Liver (tissue), 9 donors: ENCODE data around the gene MKNK2. TPM values are rescaled to one million over a fixed set of nuclear protein-coding genes. Genes with fewer than 3 reads are reported as not detected.

Experiments
- DNase-seq: peaks from one replicate; pipeline ENCODE4 v3.0.0-alpha.2; 2017; ENCODE audit warnings: low spot score
- H3K27ac ChIP-seq, 2 donors: one replicate each; pipeline ENCODE4 v1.7.0; 2013; ENCODE audit warnings: inconsistent platforms in 2 of 2, low read length in 2 of 2, control low read depth in 1 of 2, low read depth in 1 of 2, mild to moderate bottlenecking in 1 of 2
- H3K27me3 ChIP-seq, 4 donors: one replicate each; pipeline versions ENCODE4 v1.6.1 to v1.7.0; 2013; ENCODE audit warnings: low read length in 3 of 4, inconsistent platforms in 1 of 4, mild to moderate bottlenecking in 1 of 4, moderate library complexity in 1 of 4; ENCODE audit not compliant: control insufficient read depth in 4 of 4, insufficient read depth in 4 of 4
- H3K36me3 ChIP-seq, 4 donors: one replicate each; pipeline versions ENCODE4 v1.6.1 to v1.7.0; 2013; ENCODE audit warnings: low read length in 3 of 4, mild to moderate bottlenecking in 3 of 4, low read depth in 1 of 4, moderate library complexity in 1 of 4; ENCODE audit not compliant: control insufficient read depth in 4 of 4, insufficient read depth in 3 of 4
- H3K4me1 ChIP-seq, 4 donors: one replicate each; pipeline versions ENCODE4 v1.6.1 to v1.7.0; 2013; ENCODE audit warnings: low read length in 3 of 4, mild to moderate bottlenecking in 3 of 4, moderate library complexity in 1 of 4; ENCODE audit not compliant: control insufficient read depth in 4 of 4, insufficient read depth in 4 of 4
- H3K4me3 ChIP-seq, 3 donors: one replicate each; pipeline versions ENCODE4 v1.6.1 to v1.7.0; 2013; ENCODE audit warnings: low read length in 3 of 3, control low read depth in 1 of 3, low read depth in 1 of 3, mild to moderate bottlenecking in 1 of 3
- H3K9ac ChIP-seq, 2 donors: one replicate each; pipeline ENCODE4 v1.7.0; 2013; ENCODE audit warnings: low read length in 2 of 2, mild to moderate bottlenecking in 2 of 2, moderate library complexity in 2 of 2, control low read depth in 1 of 2, low read depth in 1 of 2
- H3K9me3 ChIP-seq, 4 donors: one replicate each; pipeline versions ENCODE4 v1.6.1 to v1.7.0; 2013; ENCODE audit warnings: low read length in 3 of 4; ENCODE audit not compliant: control insufficient read depth in 4 of 4
- CTCF ChIP-seq: fragments of 150-350 bp; IDR thresholded peaks from 2 replicates; pipeline ENCODE4 v1.5.1; 2017; ENCODE audit warnings: improper control_type of control experiment, low read depth, low read length; ENCODE audit not compliant: missing input control
- EGR1 ChIP-seq, 2 donors: IDR thresholded peaks; 2 replicates each; pipeline ENCODE4 v1.6.1; 2016 to 2018; ENCODE audit warnings: antibody characterized with exemption in 2 of 2, low read depth in 2 of 2
- FOXA1 ChIP-seq: IDR thresholded peaks from 2 replicates; pipeline ENCODE4 v1.6.1; 2016; ENCODE audit warnings: antibody characterized with exemption
- FOXA2 ChIP-seq: IDR thresholded peaks from 2 replicates; pipeline ENCODE4 v1.6.1; 2016; ENCODE audit warnings: antibody characterized with exemption
- GABPA ChIP-seq, 2 donors: IDR thresholded peaks in 1 of 2; conservative IDR thresholded peaks in 1 of 2; 2 replicates each; pipeline ENCODE4 v1.6.1; 2016; ENCODE audit warnings: antibody characterized with exemption in 2 of 2, mild to moderate bottlenecking in 1 of 2, moderate library complexity in 1 of 2
- HNF4A ChIP-seq, 2 donors: conservative IDR thresholded peaks; 2 replicates each; pipeline ENCODE4 v1.6.1; 2016; ENCODE audit warnings: antibody characterized with exemption in 2 of 2, mild to moderate bottlenecking in 2 of 2
- HNF4G ChIP-seq: IDR thresholded peaks from 2 replicates; pipeline ENCODE4 v1.6.1; 2016; ENCODE audit warnings: antibody characterized with exemption
- JUND ChIP-seq, 2 donors: IDR thresholded peaks; 2 replicates each; pipeline ENCODE4 v1.6.1; 2016; ENCODE audit warnings: antibody characterized with exemption in 2 of 2
- NR2F2 ChIP-seq: IDR thresholded peaks from 2 replicates; pipeline ENCODE4 v1.6.1; 2016; ENCODE audit warnings: antibody characterized with exemption
- RAD21 ChIP-seq, 2 donors: IDR thresholded peaks; 2 replicates each; pipeline ENCODE4 v1.6.1; 2016; ENCODE audit warnings: antibody characterized with exemption in 2 of 2, mild to moderate bottlenecking in 2 of 2
- RXRA ChIP-seq, 2 donors: IDR thresholded peaks; 2 replicates each; pipeline ENCODE4 v1.6.1; 2017 to 2018; ENCODE audit warnings: antibody characterized with exemption in 2 of 2, mild to moderate bottlenecking in 1 of 2
- SP1 ChIP-seq: IDR thresholded peaks from 2 replicates; pipeline ENCODE4 v1.6.1; 2018; ENCODE audit warnings: antibody characterized with exemption, mild to moderate bottlenecking
- TAF1 ChIP-seq: conservative IDR thresholded peaks from 2 replicates; pipeline ENCODE4 v1.6.1; 2016; ENCODE audit warnings: antibody characterized with exemption, mild to moderate bottlenecking
- WGBS: extraction: QIAGEN DNeasy Blood & Tissue Kit; methylation state at CpG from one replicate; pipeline ENCODE4 v1.1.7; 2013; 5-methylcytosine and 5-hydroxymethylcytosine counted together
- polyA plus RNA-seq, 2 donors: library from polyadenylated mRNA; stranded (reverse) in 1 of 2; unstranded in 1 of 2; fragments of 200-250 nt in 1 of 2; fragments of >200 nt in 1 of 2; fragmentation: Nextera tagmentation in 1 of 2; extraction: Ambion mirVana in 1 of 2; gene quantifications; one replicate each; pipeline versions ENCODE4 v1.2.1 to v1.2.3, GENCODE V29; 2013 to 2015
- total RNA-seq, 2 donors: library from RNA; depleted of rRNA; stranded (reverse); fragments of >200 nt; gene quantifications; one replicate each; pipeline ENCODE4 v1.2.3, GENCODE V29; 2014
- TF ChIP-seq, protein P1 (sequence below): IDR thresholded peaks from 2 replicates; pipeline ENCODE4 v1.6.1; 2016; ENCODE audit warnings: antibody characterized with exemption
- TF ChIP-seq, protein P2 (sequence below): IDR thresholded peaks from 2 replicates; pipeline ENCODE4 v1.6.1; 2016; ENCODE audit warnings: antibody characterized with exemption, mild to moderate bottlenecking
- TF ChIP-seq, protein P3 (sequence below): IDR thresholded peaks from 2 replicates; pipeline ENCODE4 v1.6.1; 2016; ENCODE audit warnings: antibody characterized with exemption
- TF ChIP-seq, protein P4 (sequence below): IDR thresholded peaks from 2 replicates; pipeline ENCODE4 v1.6.1; 2016; ENCODE audit warnings: antibody characterized with exemption
- donor health status: healthy.
- donor health status: healthy.
- donor health status: healthy.
- donor health status: healthy.
- donor health status: healthy.

MKNK2 gene
- total and polyA plus RNA-seq, 4 donors = 24.7 to 105 (median 46.4) TPM

DNA sequence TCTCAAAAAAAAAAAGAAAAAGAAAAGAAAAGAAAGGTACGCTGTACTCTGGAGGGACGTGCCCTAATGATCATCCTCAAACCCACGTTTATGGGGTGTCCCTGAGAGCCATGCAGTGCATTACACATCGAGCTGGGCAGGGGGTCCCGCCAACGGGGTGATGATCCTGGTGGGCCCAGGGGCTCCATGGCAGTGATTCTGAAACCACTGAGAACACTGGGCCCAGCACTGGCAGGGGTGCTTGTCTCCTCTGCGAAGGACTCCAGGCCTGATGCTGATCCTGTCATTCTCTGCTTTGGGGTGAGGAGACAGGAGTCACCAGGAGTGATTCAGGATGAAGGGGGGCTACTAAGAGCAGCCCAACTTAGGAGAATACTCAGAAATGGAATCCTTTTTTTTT, 26.4 kb upstream of the MKNK2 start:
- Histone ChIP-seq H3K9me3 (no peaks in the 10 kb centered on the region), H3K27me3 (no peaks in the 10 kb centered on the region), H3K9ac (no peak overlapping the region), H3K4me3 (no peak overlapping the region), H3K36me3 (peaks cover 10 to 54% (median 25%) of the 10 kb centered on the region in 4 donors), H3K27ac (no peak overlapping the region), H3K4me1 (no peaks in the 10 kb centered on the region)
- TF ChIP-seq, protein P1, sequence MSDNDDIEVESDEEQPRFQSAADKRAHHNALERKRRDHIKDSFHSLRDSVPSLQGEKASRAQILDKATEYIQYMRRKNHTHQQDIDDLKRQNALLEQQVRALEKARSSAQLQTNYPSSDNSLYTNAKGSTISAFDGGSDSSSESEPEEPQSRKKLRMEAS = no peak
- no peak for TF ChIP-seq GABPA (IDR thresholded peaks at IDR 0.05 in 1 of 2, conservative IDR thresholded peaks at IDR 0.05 in 1 of 2)
- TF ChIP-seq RAD21 (IDR thresholded peaks at IDR 0.05) = no peak
- TF ChIP-seq FOXA2 = no peak
- WGBS = 94% methylated on average over 7 of the region's 7 CpGs
- DNase-seq = no peak

- Histone ChIP-seq H3K27ac (no peak overlapping the region), H3K9me3 (no peaks in the 10 kb centered on the region), H3K9ac (no peak overlapping the region), H3K4me1 (no peaks in the 10 kb centered on the region), H3K4me3 (no peak overlapping the region), H3K36me3 (peaks cover 12 to 59% (median 28%) of the 10 kb centered on the region in 4 donors), H3K27me3 (no peaks in the 10 kb centered on the region)
- 98% methylated on average over 32 of the region's 32 CpGs for WGBS
- DNase-seq = no peak
- TF ChIP-seq CTCF (no peak), FOXA2 (no peak), RXRA (IDR thresholded peaks at IDR 0.05) (no peak), FOXA1 (no peak), TAF1 (no peak), HNF4G (no peak), SP1 (no peak), EGR1 (IDR thresholded peaks at IDR 0.05; ENCODE audit: low read depth in 2 of 2) (no peak), RAD21 (IDR thresholded peaks at IDR 0.05) (no peak), HNF4A (conservative IDR thresholded peaks at IDR 0.05) (no peak), JUND (IDR thresholded peaks at IDR 0.05) (no peak), NR2F2 (no peak)
- TF ChIP-seq, protein P2, sequence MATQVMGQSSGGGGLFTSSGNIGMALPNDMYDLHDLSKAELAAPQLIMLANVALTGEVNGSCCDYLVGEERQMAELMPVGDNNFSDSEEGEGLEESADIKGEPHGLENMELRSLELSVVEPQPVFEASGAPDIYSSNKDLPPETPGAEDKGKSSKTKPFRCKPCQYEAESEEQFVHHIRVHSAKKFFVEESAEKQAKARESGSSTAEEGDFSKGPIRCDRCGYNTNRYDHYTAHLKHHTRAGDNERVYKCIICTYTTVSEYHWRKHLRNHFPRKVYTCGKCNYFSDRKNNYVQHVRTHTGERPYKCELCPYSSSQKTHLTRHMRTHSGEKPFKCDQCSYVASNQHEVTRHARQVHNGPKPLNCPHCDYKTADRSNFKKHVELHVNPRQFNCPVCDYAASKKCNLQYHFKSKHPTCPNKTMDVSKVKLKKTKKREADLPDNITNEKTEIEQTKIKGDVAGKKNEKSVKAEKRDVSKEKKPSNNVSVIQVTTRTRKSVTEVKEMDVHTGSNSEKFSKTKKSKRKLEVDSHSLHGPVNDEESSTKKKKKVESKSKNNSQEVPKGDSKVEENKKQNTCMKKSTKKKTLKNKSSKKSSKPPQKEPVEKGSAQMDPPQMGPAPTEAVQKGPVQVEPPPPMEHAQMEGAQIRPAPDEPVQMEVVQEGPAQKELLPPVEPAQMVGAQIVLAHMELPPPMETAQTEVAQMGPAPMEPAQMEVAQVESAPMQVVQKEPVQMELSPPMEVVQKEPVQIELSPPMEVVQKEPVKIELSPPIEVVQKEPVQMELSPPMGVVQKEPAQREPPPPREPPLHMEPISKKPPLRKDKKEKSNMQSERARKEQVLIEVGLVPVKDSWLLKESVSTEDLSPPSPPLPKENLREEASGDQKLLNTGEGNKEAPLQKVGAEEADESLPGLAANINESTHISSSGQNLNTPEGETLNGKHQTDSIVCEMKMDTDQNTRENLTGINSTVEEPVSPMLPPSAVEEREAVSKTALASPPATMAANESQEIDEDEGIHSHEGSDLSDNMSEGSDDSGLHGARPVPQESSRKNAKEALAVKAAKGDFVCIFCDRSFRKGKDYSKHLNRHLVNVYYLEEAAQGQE = no peak
- TF ChIP-seq, protein P3, sequence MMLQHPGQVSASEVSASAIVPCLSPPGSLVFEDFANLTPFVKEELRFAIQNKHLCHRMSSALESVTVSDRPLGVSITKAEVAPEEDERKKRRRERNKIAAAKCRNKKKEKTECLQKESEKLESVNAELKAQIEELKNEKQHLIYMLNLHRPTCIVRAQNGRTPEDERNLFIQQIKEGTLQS = no peak
- TF ChIP-seq, protein P4, sequence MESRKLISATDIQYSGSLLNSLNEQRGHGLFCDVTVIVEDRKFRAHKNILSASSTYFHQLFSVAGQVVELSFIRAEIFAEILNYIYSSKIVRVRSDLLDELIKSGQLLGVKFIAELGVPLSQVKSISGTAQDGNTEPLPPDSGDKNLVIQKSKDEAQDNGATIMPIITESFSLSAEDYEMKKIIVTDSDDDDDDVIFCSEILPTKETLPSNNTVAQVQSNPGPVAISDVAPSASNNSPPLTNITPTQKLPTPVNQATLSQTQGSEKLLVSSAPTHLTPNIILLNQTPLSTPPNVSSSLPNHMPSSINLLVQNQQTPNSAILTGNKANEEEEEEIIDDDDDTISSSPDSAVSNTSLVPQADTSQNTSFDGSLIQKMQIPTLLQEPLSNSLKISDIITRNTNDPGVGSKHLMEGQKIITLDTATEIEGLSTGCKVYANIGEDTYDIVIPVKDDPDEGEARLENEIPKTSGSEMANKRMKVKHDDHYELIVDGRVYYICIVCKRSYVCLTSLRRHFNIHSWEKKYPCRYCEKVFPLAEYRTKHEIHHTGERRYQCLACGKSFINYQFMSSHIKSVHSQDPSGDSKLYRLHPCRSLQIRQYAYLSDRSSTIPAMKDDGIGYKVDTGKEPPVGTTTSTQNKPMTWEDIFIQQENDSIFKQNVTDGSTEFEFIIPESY = no peak
- TF ChIP-seq, protein P1 = no peak
Measured at GRCh38 chr19:2076526-2076944, 25.5 kb upstream of the MKNK2 start.
